HG03571 (cell line): ENCODE data around the gene OTOG.
"Not testable (repeated sequence)": the region's sequence is repeated elsewhere in the genome, so short reads cannot be mapped to it uniquely, and the experiment has no call there.

Source experiments
- ATAC-seq: cut with Tn5 transposase; IDR thresholded peaks from one replicate; pipeline ENCODE4 v1.9.1; 2021; ENCODE audit not compliant: unreplicated experiment

Gene OTOG

DNA sequence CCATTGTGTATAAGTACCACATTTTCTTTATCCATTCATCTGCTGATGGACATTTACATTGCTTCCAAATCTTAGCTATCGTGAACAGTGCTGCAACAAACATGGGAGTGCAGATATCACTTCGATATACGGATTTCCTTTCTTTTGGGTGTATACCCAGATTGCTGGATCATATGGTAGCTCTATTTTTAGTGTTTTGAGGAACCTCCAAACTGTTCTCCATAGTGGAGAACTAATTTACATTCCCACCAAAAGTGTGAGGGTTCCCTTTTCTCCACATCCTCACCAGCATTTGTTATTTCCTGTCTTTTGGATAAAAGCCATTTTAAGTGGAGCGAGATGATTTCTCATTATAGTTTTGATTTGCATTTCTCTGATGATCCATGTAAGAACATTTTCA, 75.7 kb downstream of the OTOG start:
- ATAC-seq, result not testable (repeated sequence)

DNA sequence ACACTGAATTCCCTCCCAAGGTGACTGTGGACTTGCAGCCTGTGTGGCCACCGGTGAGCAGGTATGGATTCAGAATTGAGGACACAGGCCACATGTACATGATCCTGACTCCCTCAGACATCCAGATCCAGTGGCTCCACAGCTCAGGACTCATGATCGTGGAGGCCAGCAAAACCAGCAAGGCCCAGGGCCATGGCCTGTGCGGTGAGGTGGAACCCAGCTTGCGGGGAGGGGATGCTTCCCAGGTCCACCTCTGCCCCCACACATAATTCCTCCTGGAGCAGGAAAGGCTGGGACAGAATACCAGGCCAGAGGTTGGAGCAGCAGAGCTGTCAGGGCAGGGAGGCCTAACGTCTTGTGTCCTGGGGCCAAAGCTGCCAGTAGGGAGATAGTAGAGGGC, 82.1 kb downstream of the OTOG start:
- ATAC-seq, result no peak

DNA sequence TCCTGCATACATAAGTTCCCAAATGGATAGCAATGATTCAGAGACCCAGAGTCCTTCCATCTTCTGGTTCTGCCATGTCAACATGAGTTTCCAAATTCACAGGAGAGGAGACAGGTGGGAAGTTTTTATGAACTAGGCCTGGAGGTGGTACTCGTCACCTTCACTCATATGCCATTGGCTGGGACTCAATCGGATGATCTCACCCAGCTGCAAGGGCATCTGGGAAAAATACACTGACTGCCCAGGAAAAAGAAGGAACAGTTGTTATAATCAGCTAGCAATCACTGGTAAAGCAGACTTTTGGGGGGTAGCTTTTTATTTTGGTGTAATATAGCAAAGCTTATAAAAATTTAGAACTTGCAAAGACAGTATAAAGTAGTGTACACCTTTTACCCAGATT, 83.9 kb downstream of the OTOG start:
- ATAC-seq, result no peak

DNA sequence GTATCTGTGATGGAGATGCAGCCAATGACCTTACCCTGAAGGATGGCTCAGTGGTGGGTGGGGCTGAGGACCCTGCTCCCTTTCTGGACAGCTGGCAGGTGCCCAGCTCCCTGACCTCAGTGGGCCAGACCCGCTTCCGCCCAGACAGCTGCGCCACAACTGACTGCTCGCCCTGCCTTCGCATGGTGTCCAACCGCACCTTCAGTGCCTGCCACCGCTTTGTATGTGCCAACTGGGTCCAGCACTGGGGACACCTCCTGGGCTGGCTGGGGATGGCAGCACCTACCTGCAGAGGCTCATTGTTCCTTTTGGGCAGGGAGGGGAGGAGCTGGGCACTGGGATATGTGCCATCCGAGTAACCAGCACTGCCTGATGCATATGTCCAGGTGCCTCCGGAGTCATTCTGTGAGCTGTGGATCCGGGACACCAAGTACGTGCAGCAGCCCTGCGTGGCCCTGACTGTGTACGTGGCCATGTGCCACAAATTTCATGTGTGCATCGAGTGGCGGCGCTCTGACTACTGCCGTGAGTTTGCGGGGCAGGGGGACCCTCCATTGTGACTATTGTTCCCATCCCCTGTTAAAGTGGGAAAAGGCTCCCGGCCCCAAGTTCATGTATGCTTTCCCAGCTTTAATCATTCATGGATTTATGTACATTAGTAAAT, 84.8 kb downstream of the OTOG start:
- ATAC-seq, result no peak

DNA sequence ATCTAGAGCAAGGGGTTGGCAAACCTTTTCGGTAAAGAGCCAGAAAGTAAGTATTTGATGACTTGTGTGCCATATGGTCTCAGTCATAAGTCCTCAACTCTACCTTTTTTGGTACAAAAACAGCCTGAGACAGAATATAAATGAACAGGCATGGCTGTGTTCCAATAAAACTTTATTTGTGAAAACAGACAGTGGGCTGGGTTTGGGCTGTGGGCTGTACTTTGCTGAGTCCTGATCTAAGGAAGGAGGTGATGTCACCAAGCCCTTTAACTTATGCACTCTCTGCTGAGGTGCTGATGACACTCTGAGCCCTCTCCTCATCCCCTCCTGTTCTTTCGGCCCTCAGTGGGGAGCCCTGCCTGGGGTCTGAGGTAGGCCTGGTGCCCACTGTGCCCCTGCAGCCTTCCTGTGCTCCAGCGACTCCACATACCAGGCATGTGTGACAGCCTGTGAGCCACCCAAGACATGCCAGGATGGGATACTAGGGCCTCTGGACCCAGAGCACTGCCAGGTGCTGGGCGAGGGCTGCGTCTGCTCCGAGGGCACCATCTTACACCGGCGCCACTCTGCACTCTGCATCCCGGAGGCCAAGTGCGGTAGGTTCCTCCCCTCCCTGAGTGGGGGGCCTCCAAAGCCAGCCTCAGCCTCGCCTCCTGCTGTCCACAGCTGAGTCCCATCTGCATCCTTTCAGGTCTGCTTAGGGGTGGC, 86.4 kb downstream of the OTOG start:
- ATAC-seq, result no peak

DNA sequence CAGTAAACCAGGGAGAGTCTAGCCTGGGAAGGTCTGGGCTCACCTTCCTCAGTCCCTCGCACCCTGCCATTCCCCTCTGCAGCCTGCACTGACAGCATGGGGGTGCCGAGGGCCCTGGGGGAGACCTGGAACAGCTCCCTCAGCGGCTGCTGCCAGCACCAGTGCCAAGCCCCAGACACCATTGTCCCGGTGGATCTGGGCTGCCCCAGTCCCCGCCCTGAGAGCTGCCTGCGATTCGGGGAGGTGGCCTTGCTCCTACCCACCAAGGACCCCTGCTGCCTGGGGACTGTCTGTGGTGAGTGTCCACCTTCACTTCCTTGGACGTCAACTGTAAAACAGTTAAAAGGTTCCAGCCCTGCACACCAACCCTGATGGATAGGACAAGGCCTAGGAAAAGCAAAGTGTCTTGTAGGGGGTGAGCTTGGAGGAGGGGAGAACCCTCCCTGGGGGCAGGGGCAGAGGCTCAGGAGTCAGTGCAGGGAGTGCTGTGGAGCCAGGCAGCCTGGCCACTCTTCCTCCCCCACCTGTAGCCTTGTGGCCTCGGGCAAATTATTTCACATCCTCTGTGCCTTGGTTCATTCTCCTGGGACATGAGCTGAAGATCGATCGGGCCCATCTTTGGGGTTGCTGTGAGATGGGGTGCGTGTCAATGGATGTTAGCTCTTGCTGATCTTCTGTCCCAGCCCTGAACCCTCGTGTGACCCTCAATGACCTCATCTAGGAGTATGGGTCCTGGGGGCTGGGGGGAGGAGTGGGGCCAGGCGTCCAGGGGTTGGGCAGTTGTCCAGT, 87.1 kb downstream of the OTOG start:
- ATAC-seq, result no peak

DNA sequence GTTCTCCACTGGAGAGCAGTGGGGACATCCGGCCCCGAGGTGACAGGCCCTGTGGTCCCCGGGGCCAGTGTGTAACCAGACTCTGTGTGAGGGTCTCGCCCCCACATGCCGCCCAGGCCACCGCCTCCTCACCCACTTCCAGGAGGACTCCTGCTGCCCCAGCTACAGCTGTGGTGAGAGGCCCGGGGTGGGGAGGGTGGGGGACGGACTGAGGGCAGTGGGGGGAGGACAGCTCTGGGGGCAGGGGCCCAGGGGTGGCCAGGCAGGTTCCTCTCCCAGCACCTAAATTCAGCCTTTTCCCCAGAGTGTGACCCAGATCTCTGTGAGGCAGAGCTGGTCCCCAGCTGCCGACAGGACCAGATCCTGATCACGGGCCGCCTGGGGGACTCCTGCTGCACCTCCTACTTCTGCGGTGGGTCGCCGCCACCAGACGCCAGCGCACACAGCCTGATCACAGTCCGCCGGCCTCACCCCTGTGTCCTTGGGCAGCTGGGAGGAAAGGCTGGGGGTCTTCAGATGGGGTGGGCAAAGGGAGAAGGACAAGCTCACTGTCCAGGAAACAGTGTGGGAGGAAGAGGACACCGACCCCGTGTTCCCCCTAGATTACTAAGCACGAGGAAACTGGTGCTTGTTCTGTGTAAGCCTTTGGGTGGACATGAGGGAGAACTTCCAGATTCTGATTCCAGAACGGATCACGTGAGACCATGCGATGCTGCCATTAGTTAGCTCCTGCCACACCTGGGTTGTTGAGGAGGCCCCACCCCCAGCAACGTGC, 87.9 kb downstream of the OTOG start:
- ATAC-seq, result no peak

DNA sequence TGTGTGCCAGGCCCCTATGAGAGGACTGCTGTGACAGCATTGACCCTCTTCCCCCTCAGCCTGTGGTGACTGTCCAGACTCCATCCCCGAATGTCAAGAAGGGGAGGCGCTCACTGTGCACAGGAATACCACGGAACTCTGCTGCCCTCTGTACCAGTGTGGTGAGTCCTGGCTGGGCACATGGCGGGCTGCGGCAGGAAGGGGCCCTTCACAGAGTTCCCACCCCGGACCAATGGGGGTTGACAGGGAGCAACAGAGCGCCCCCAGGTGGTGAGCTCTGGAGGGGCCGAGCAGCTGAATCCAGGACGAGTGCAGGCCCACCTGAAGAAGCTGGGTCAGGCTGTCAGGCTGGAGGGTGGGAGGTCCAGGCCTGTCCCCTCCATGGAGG, 88.5 kb downstream of the OTOG start:
- ATAC-seq, result no peak

DNA sequence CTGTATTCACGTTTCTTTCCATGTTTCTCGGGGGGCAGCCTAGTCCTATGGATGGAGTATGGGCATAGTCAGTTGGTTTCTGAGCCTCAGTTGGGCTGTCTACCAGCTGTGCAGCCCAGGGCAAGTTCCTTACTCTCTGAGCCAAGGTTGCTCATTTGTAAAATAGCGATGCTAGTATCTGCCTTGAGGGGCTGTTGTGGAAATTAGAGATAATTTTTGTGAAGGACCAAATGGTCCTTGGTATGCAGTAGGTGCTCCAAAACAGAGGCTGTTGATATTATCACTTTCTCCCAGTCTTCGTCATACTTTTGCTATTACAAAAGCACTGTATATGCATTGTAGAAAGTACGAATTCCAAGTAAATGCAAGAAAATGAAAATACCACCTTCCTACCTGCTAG, 89.7 kb downstream of the OTOG start:
- ATAC-seq, result no peak

DNA sequence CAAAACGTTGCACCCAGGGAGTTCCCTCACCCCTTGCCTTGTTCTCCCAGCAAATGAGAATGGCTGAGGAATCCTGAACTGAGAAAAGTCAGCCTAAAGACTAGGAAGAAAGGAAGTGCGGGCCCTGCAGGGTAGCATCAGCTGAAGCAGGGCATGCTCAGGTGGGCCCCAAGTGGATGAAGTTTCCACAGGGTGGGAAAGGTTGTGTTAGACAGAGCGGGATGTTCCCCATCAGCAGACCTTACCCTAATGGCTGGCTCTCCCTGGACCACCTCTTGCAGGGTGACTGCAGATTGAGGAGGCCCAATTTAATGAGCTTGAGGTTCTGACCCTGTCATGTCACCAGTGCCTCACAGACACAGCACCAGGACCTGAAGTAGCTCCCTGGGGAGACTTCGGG, 90.8 kb downstream of the OTOG start:
- ATAC-seq, result no peak

DNA sequence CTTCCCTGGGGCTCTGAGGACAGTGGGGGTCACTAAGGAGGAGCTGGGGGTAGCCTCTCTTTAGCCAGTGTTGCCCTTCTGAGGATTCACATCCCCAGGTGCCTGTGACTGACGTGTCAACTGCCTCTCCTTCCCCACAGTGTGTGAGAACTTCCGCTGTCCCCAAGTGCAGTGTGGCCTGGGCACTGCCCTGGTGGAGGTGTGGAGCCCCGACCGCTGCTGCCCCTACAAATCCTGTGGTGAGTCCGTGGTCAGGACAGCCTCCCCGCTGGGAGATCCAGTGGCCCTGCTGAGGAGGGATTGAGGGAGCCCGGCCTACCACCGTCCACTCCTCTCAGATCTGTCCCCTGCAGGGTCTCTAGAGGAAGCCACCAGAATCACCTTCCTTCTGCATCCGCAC, 91.3 kb downstream of the OTOG start:
- no peak for ATAC-seq

DNA sequence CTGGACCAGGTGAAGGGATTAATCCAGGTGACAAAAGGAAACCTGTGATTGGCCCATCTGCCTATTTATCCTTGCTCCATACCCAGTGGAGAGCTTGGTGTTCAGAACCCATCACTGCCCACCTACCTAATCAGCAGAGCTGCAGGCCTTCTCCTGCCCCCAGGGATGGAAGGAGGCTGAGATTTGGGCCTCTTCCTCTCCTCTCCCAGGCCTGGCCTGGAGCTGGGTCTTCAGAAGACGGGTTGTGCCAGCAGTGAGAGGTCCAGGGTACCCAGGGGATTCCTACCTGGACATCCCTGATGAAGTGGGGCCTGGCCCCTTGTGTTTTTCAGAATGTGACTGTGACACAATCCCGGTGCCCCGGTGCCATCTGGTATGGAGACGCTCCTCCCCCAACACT, 92.0 kb downstream of the OTOG start:
- no peak for ATAC-seq

DNA sequence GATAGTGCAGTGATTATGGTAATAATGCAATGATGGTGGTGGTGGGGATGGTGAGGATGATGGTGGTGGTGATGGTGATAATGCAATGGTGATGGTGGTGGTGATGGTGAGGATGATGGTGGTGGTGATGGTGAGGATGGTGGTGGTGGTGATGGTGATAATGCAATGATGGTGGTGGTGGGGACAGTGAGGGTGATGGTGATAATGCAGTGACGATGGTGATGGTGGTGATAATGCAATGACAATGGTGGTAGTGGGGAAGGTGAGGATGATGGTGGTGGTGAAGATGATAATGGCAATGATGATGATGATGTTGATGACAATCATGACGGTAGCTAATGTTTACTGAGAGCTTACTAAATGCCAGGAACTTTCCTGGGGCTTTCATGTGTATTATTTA, 92.7 kb downstream of the OTOG start:
- ATAC-seq, result no peak

DNA sequence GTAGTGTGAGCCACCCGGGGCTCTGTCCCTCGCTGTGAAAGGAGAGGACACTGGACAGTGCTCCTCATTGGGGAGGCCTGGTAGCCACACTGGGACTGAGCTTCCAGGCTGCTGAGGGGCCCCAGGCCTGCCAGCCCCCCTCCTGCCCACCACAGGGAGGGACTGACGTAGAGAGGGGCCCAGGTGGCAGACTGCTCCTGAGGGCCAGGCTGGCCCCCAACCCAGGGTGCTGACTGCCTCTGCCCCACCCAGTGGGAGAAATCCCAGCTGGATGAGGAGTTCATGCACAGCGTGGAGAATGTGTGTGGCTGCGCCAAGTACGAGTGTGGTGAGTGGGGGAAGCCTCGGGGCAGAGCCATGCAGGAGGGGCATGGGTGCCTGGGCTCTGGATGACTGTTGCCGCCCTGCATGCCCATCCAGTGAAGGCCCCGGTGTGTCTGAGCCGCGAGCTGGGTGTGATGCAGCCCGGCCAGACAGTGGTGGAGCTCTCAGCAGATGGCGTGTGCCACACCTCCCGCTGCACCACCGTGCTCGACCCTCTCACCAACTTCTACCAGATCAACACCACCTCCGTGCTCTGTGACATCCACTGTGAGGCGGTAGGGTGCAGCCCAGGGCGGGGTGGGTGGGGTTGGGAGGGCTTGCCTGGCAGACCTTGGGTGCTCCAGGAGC, 93.6 kb downstream of the OTOG start:
- no peak for ATAC-seq

DNA sequence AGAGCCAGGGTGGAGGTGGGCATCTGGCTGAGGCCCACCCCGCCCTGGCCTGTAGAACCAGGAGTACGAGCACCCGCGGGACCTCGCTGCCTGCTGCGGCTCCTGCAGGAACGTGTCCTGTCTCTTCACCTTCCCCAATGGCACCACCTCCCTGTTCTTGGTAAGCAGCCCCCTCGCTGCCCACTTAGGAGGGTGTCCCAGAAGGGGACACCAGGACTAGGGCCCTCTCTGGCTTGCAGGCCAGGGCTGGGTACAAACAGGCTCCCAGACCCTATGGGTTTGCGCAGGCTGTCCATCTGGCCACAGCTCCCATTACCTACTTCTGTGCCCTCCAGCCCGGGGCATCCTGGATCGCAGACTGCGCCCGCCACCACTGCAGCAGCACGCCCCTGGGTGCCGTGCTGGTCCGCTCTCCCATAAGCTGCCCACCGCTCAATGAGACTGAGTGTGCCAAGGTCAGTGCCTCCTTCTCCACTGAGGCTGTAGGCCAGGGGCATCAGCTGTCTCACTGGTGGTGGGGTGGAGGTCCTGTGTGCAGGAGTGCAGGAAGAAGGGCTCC, 94.8 kb downstream of the OTOG start:
- ATAC-seq, result no peak

DNA sequence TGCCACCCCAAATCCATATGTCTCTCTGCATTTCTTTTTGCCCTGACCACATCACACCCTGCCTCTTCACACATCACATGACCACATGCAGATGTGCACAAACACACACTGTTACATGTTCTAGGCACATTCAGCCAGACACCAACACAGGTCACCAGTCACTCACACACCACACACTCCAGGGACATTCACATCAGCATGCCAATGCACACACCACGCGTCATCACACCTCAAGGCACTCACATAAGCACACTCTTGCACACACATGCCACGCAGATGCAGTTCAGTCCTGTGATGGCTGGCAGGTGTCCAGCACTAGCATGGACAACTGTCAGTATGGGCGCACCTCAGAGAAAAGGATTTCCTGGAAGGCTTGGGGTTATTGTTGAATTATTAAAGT, 95.3 kb downstream of the OTOG start:
- no peak for ATAC-seq

DNA sequence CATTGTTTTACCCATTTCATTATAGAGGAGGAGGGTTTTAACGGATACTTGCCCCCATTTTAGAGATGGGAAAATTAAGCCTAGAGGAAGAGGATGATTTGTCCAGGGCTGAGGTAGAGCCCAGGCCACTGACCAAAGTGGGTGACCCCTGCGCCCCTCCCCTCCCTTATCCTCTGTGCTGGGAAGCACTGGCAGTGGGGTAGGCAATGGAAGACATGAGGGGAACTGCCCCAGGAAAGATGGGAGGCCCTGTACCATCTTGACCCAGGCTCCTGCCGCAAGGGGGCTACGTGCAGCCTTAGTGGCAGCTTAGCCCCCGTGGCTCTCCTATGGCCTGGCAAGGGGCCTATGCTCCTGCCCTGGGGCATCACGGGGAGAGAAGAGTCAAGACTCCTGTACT, 95.9 kb downstream of the OTOG start:
- no peak for ATAC-seq

DNA sequence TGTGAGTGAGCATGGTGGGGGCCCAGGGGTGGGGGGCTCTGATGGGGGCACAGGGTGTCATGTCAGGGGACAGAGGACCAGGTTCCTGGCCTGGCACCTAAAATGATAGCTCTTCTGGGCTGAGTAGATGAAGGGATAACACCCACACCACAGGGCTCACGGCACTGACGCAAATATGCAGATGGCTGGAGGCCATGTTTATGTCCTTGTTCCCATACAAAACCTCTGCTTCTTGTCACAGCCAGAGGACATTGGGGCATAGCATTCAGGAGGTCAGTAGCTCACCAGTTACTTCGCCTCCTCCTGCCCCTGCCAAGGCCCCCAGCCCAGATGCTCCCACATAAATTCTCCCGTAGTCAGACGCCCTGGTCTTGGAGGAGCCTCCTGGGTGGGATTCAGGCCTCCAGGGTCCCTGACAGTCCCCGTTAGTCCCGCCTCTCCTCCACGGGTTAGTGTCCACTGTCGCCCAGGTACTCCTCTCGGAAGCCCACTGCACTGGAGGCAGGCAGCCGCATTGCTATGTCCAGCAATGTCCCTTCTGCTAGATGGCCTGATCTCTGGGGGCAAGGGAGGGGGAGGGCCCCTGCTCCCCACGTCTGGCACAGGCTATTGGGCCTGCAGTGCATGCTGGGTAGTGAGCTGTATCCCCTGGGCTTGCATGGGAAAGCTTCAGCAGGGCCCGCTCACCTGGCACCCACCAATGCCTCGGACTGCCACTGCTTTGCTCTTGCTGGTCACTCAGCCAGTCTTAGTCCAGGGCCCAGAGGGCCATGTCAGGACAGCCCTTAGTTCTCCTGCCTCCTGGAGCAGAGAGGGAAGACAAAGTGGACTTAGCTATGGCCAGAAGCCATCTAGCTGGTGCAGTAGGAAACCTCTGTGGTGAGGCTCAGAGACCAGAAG, 96.7 kb downstream of the OTOG start:
- ATAC-seq, result no peak

DNA sequence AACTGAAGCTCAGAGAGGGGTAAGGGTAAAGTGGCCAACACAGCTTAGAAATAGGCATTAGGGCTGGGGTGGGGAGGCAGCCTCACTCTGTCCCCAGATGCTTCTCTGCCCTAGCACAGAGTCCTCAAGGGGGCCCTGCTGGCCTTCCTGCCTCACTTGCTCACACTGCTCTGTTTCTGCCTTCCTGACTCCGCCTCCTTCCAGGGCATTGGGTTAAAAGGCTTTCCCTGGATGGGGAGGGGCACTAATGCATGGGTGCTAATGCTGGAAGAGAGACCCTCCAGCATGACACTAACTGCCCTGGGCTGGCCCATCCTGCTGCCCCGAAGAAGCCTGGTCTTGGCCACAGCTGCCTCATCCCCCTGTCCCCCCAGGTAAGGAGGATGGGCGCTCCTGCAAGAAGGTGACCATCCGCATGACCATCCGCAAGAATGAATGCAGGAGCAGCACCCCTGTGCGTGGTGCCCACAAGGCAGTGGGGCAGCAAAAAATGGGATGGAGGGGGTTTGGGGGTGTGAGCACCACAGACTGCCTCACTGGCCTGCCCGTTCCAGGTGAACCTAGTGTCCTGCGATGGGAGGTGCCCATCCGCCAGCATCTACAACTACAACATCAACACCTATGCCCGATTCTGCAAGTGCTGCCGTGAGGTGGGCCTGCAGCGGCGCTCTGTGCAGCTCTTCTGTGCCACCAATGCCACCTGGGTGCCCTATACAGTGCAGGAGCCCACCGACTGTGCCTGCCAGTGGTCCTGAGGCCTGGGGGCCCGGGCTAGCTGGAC, 98.3 kb downstream of the OTOG start:
- ATAC-seq, result no peak
